ENCODE results near the gene NLGN1. TPM values are rescaled to one million over a fixed set of nuclear protein-coding genes. Genes with fewer than 3 reads are reported as not detected.
A peak's percentile ranks its signal among the peaks of the same experiment; 100 is the strongest.

NLGN1 gene
- total RNA-seq, 1 experiment from 2014 or later: 5.2 TPM

DNA sequence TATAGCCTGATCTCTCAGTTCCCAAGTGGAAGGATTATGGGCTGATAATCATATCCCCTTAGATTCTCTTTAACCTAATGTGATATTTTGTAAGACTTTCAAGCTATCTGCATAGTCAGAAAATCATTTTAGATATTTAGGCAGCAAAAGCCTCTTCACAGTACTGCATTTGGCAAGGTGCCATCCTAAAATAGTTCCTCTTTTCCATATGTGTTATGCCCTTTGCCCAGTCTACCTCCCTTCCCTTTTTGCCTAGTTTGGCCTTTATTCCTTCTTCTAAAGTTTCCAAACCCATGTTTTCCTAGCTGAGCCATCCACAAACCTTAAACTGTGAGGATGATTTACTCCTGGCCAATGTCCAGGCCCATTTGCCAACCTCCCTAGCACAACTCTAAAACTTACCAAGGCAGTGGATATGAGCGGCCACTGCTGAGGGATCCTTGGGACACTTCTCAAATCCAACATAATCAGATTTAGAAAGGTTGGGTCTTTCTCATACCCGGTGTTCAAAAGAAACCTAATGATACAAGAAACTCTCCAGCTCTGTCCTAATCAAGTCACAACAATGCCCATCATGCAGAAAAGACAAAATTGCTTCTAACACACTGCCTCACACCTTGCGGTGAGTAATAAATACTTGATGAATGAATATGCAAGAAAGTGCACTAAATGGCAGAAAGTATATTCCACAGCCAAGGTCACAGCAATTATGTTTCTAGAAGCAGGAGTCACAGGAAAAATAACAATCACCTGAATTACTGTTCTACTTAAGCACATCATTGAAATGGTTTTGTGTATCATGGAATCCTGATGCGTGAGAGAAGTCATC, 493.9 kb downstream of the NLGN1 start:
- Histone ChIP-seq H3K4me1 (ENCODE audit: insufficient read depth, low read length) (no peaks in the 10 kb centered on the region; the same call in 1 of the 2 replicates), H3K4ac (ENCODE audit: low read depth, low read length) (no peak overlapping the region), H2BK12ac (ENCODE audit: insufficient read length, low read depth, low read length) (no peak overlapping the region), H3K14ac (ENCODE audit: insufficient read depth, low read length) (no peak overlapping the region), H2AFZ (ENCODE audit: low read length) (no peak overlapping the region), H3K9me3 (ENCODE audit: control insufficient read depth, low read depth, low read length) (no peaks in the 10 kb centered on the region), H3K23ac (ENCODE audit: insufficient read length, low read depth, low read length) (no peak overlapping the region), H3K18ac (ENCODE audit: insufficient read length, low read depth, low read length) (no peak overlapping the region), H3K56ac (ENCODE audit: insufficient read length, low read depth, low read length) (no peak overlapping the region), H4K8ac (replicated peaks; ENCODE audit: insufficient read length, low read depth, low read length) (no peak overlapping the region), H2BK15ac (ENCODE audit: low read depth, low read length) (no peak overlapping the region), H3K79me2 (ENCODE audit: insufficient read depth, low read length) (no peaks in the 10 kb centered on the region), H3K23me2 (ENCODE audit: insufficient read length, low read depth, low read length, poor library complexity, severe bottlenecking) (no peaks in the 10 kb centered on the region), H3K79me1 (ENCODE audit: insufficient read depth, low read depth, low read length, poor library complexity, severe bottlenecking) (no peaks in the 10 kb centered on the region), H2AK5ac (ENCODE audit: insufficient read length, low read length) (no peak overlapping the region), H2BK20ac (ENCODE audit: low read depth, low read length, poor library complexity, severe bottlenecking) (no peak overlapping the region), H3T11ph (ENCODE audit: low read length) (no peak overlapping the region), H4K5ac (ENCODE audit: insufficient read length, low read depth, low read length) (no peak overlapping the region), H2BK120ac (ENCODE audit: low read depth, low read length, poor library complexity, severe bottlenecking) (no peak overlapping the region), H2BK5ac (ENCODE audit: insufficient read length, low read length) (no peak overlapping the region), H4K20me1 (ENCODE audit: control insufficient read depth, insufficient read depth, insufficient read length) (no peaks in the 10 kb centered on the region), H3K4me2 (ENCODE audit: insufficient read depth, insufficient read length, low read length) (no peak overlapping the region), H3K9ac (ENCODE audit: extremely low read depth, insufficient read length, low read length) (no peak overlapping the region), H4K91ac (ENCODE audit: insufficient read length, low read depth, low read length) (no peak overlapping the region), H3K27ac (ENCODE audit: insufficient read length, low read depth, low read length) (no peak overlapping the region), H3K27me3 (ENCODE audit: insufficient read depth, low read length) (no peaks in the 10 kb centered on the region)
- no peak for DNase-seq
- H3K36me3 Mint-ChIP-seq (ENCODE audit: insufficient read depth in 1 of 3, low read depth in 3 of 3): no peaks in the 10 kb centered on the region
- H3K4me1 Mint-ChIP-seq: peaks cover 6 to 20% of the 10 kb centered on the region in 2 experiments
- H3K27ac Mint-ChIP-seq: peak overlapping the region in 2 of 3 experiments; percentile 16 to 89; a peak in 1 of 7 replicates
- H3K27me3 Mint-ChIP-seq (ENCODE audit: low read depth): no peaks in the 10 kb centered on the region
- no peak overlapping the region for H3K4me3 Mint-ChIP-seq
- no peaks in the 10 kb centered on the region for H3K9me3 Mint-ChIP-seq
- TF ChIP-seq, protein P1, sequence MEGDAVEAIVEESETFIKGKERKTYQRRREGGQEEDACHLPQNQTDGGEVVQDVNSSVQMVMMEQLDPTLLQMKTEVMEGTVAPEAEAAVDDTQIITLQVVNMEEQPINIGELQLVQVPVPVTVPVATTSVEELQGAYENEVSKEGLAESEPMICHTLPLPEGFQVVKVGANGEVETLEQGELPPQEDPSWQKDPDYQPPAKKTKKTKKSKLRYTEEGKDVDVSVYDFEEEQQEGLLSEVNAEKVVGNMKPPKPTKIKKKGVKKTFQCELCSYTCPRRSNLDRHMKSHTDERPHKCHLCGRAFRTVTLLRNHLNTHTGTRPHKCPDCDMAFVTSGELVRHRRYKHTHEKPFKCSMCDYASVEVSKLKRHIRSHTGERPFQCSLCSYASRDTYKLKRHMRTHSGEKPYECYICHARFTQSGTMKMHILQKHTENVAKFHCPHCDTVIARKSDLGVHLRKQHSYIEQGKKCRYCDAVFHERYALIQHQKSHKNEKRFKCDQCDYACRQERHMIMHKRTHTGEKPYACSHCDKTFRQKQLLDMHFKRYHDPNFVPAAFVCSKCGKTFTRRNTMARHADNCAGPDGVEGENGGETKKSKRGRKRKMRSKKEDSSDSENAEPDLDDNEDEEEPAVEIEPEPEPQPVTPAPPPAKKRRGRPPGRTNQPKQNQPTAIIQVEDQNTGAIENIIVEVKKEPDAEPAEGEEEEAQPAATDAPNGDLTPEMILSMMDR (conservative IDR thresholded peaks at IDR 0.05): no peak
- WGBS (ENCODE audit: extremely low coverage, insufficient read length, low lambda C conversion rate): no CpG with 5 or more reads among the region's 4 CpGs

Measured in H9 (cell line).